HG02623 (cell line): Measurements from ENCODE around the gene TENT4B.
"Not testable (repeated sequence)": the region's sequence is repeated elsewhere in the genome, so short reads cannot be mapped to it uniquely, and the experiment has no call there.

Experiments
- ATAC-seq: cut with Tn5 transposase; IDR thresholded peaks from one replicate; pipeline ENCODE4 v1.9.1; 2021; ENCODE audit warnings: moderate library complexity; ENCODE audit not compliant: unreplicated experiment

Gene TENT4B

GRCh38 chr16:50229149-50229726 is 76.1 kb downstream of the TENT4B start:
- no peak for ATAC-seq

- ATAC-seq = no peak
Observed at GRCh38 chr16:50234771-50235556, 81.9 kb downstream of the TENT4B start.

GRCh38 chr16:50235581-50235980 is 82.5 kb downstream of the TENT4B start:
- ATAC-seq = no peak

GRCh38 chr16:50238314-50238713 is 85.2 kb downstream of the TENT4B start:
- ATAC-seq = no peak

GRCh38 chr16:50238868-50239301 is 85.8 kb downstream of the TENT4B start:
- no peak for ATAC-seq

- ATAC-seq = not testable (repeated sequence)
Observed at GRCh38 chr16:50243024-50243423, 89.9 kb downstream of the TENT4B start.

- no peak for ATAC-seq
Observed at GRCh38 chr16:50244140-50244503, 91.0 kb downstream of the TENT4B start.

- ATAC-seq = no peak
Observed at GRCh38 chr16:50244504-50245416, 91.7 kb downstream of the TENT4B start.

GRCh38 chr16:50245417-50246298 is 92.6 kb downstream of the TENT4B start:
- ATAC-seq = peak; percentile 54

- ATAC-seq = peak; percentile 11
Observed at GRCh38 chr16:50246299-50247122, 93.4 kb downstream of the TENT4B start.

- no peak for ATAC-seq
Observed at GRCh38 chr16:50247123-50247905, 94.2 kb downstream of the TENT4B start.

GRCh38 chr16:50247906-50248608 is 95.0 kb downstream of the TENT4B start:
- ATAC-seq = no peak

- no peak for ATAC-seq
Observed at GRCh38 chr16:50248845-50249244, 95.7 kb downstream of the TENT4B start.

- ATAC-seq = no peak
Observed at GRCh38 chr16:50251375-50252081, 98.4 kb downstream of the TENT4B start.

- no peak for ATAC-seq
Observed at GRCh38 chr16:50252082-50252611, 99.0 kb downstream of the TENT4B start.

GRCh38 chr16:50252874-50253513 is 99.9 kb downstream of the TENT4B start:
- ATAC-seq = no peak

- no peak for ATAC-seq
Observed at GRCh38 chr16:50253514-50253910, 100.4 kb downstream of the TENT4B start.
